ENCODE results near the gene COL9A1.

- TF ChIP-seq, protein P1, sequence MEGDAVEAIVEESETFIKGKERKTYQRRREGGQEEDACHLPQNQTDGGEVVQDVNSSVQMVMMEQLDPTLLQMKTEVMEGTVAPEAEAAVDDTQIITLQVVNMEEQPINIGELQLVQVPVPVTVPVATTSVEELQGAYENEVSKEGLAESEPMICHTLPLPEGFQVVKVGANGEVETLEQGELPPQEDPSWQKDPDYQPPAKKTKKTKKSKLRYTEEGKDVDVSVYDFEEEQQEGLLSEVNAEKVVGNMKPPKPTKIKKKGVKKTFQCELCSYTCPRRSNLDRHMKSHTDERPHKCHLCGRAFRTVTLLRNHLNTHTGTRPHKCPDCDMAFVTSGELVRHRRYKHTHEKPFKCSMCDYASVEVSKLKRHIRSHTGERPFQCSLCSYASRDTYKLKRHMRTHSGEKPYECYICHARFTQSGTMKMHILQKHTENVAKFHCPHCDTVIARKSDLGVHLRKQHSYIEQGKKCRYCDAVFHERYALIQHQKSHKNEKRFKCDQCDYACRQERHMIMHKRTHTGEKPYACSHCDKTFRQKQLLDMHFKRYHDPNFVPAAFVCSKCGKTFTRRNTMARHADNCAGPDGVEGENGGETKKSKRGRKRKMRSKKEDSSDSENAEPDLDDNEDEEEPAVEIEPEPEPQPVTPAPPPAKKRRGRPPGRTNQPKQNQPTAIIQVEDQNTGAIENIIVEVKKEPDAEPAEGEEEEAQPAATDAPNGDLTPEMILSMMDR (IDR thresholded peaks at IDR 0.05): no peak
- TF ChIP-seq POLR2A (IDR thresholded peaks at IDR 0.05): no peak
Observed at GRCh38 chr6:70172252-70172651, 130.6 kb downstream of the COL9A1 start.
